H9 (cell line): ENCODE results near the gene KLK11. TPM values are rescaled to one million over a fixed set of nuclear protein-coding genes. Genes with fewer than 3 reads are reported as not detected.

Source experiments
- DNase-seq: peaks from one replicate; pipeline ENCODE4 v3.0.0-alpha.2; 2017
- H2AFZ ChIP-seq: one replicate; pipeline ENCODE4 v1.6.1; 2013; ENCODE audit warnings: mild to moderate bottlenecking, low read length, control low read depth, moderate library complexity
- H2AK5ac ChIP-seq: 2 replicates; pipeline ENCODE4 v1.6.1; 2013; ENCODE audit warnings: low read length, control low read depth, mixed read lengths; ENCODE audit not compliant: insufficient read length
- H2BK120ac ChIP-seq: one replicate; pipeline ENCODE4 v1.6.1; 2013; ENCODE audit warnings: low read depth, mild to moderate bottlenecking, low read length, control low read depth, inconsistent platforms; ENCODE audit not compliant: poor library complexity, severe bottlenecking
- H2BK12ac ChIP-seq: 2 replicates; pipeline ENCODE4 v1.6.1; 2013; ENCODE audit warnings: low read length, control low read depth, mixed read lengths, low read depth; ENCODE audit not compliant: insufficient read length
- H2BK15ac ChIP-seq: 2 replicates; pipeline ENCODE4 v1.6.1; 2013; ENCODE audit warnings: low read depth, low read length, control low read depth
- H2BK20ac ChIP-seq: one replicate; pipeline ENCODE4 v1.6.1; 2013; ENCODE audit warnings: low read depth, mild to moderate bottlenecking, low read length, control low read depth, inconsistent platforms; ENCODE audit not compliant: poor library complexity, severe bottlenecking
- H2BK5ac ChIP-seq: 2 replicates; pipeline ENCODE4 v1.6.1; 2013; ENCODE audit warnings: low read length, control low read depth, mixed read lengths; ENCODE audit not compliant: insufficient read length
- H3K14ac ChIP-seq: 2 replicates; pipeline ENCODE4 v1.6.1; 2013; ENCODE audit warnings: low read length, control low read depth; ENCODE audit not compliant: insufficient read depth
- H3K18ac ChIP-seq: 2 replicates; pipeline ENCODE4 v1.6.1; 2013; ENCODE audit warnings: low read depth, mild to moderate bottlenecking, mixed read lengths, low read length, control low read depth; ENCODE audit not compliant: insufficient read length
- H3K23ac ChIP-seq: 2 replicates; pipeline ENCODE4 v1.6.1; 2013; ENCODE audit warnings: low read length, control low read depth, mixed read lengths, low read depth; ENCODE audit not compliant: insufficient read length
- H3K23me2 ChIP-seq: 2 replicates; pipeline ENCODE4 v1.6.1; 2013; ENCODE audit warnings: low read depth, mild to moderate bottlenecking, mixed read lengths, low read length, control low read depth; ENCODE audit not compliant: insufficient read length, poor library complexity, severe bottlenecking
- H3K27ac ChIP-seq: 2 replicates; pipeline ENCODE4 v1.5.1; 2013; ENCODE audit warnings: low read length, control low read depth, mixed read lengths, low read depth; ENCODE audit not compliant: insufficient read length
- H3K27me3 ChIP-seq: 2 replicates; pipeline ENCODE4 v1.6.1; 2013; ENCODE audit warnings: low read length, control low read depth, inconsistent platforms; ENCODE audit not compliant: insufficient read depth
- H3K4ac ChIP-seq: 2 replicates; pipeline ENCODE4 v1.6.1; 2013; ENCODE audit warnings: low read depth, mild to moderate bottlenecking, control low read depth, inconsistent platforms, low read length, moderate library complexity
- H3K4me1 ChIP-seq: 2 replicates; pipeline ENCODE4 v1.6.1; 2013; ENCODE audit warnings: low read length, control low read depth, inconsistent platforms; ENCODE audit not compliant: insufficient read depth
- H3K4me2 ChIP-seq: 2 replicates; pipeline ENCODE4 v1.6.1; 2013; ENCODE audit warnings: low read length, control low read depth, mixed read lengths; ENCODE audit not compliant: insufficient read length, insufficient read depth
- H3K56ac ChIP-seq: 2 replicates; pipeline ENCODE4 v1.6.1; 2013; ENCODE audit warnings: low read depth, mild to moderate bottlenecking, mixed read lengths, low read length, control low read depth; ENCODE audit not compliant: insufficient read length
- H3K79me1 ChIP-seq: 2 replicates; pipeline ENCODE4 v1.6.1; 2013; ENCODE audit warnings: low read depth, mild to moderate bottlenecking, moderate library complexity, low read length, control low read depth, inconsistent platforms; ENCODE audit not compliant: insufficient read depth, poor library complexity, severe bottlenecking
- H3K79me2 ChIP-seq: 2 replicates; pipeline ENCODE4 v1.6.1; 2013; ENCODE audit warnings: low read length, control low read depth, inconsistent platforms; ENCODE audit not compliant: insufficient read depth
- H3K9ac ChIP-seq: 2 replicates; pipeline ENCODE4 v1.6.1; 2013; ENCODE audit warnings: low read length, control low read depth, mixed read lengths; ENCODE audit not compliant: insufficient read length; ENCODE audit errors: extremely low read depth
- H3K9me3 ChIP-seq: one replicate; pipeline ENCODE4 v1.6.1; 2013; ENCODE audit warnings: low read depth, low read length, inconsistent platforms; ENCODE audit not compliant: control insufficient read depth
- H3T11ph ChIP-seq: one replicate; pipeline ENCODE4 v1.6.1; 2013; ENCODE audit warnings: mild to moderate bottlenecking, low read length, control low read depth, inconsistent platforms
- H4K20me1 ChIP-seq: one replicate; pipeline ENCODE4 v1.6.1; 2013; ENCODE audit not compliant: control insufficient read depth, insufficient read length, insufficient read depth
- H4K5ac ChIP-seq: 2 replicates; pipeline ENCODE4 v1.6.1; 2013; ENCODE audit warnings: low read depth, mild to moderate bottlenecking, mixed read lengths, low read length, control low read depth; ENCODE audit not compliant: insufficient read length
- H4K8ac ChIP-seq: replicated peaks from 2 replicates; pipeline ENCODE4 v1.6.1; 2013; ENCODE audit warnings: low read length, control low read depth, mixed read lengths, low read depth; ENCODE audit not compliant: insufficient read length
- H4K91ac ChIP-seq: 2 replicates; pipeline ENCODE4 v1.6.1; 2013; ENCODE audit warnings: low read depth, mild to moderate bottlenecking, moderate library complexity, mixed read lengths, low read length, control low read depth; ENCODE audit not compliant: insufficient read length
- H3K27ac Mint-ChIP-seq, 3 experiments: 2 replicates in 2 of 3; 3 replicates in 1 of 3; pipeline ENCODE4 v1.8.0; 2020 to 2021; ENCODE audit warnings: mixed read lengths in 3 of 3, mild to moderate bottlenecking in 1 of 3, moderate library complexity in 1 of 3
- H3K27me3 Mint-ChIP-seq: 2 replicates; pipeline ENCODE4 v1.8.0; 2021; ENCODE audit warnings: low read depth, mild to moderate bottlenecking, moderate library complexity, mixed read lengths
- H3K36me3 Mint-ChIP-seq, 3 experiments: 2 replicates in 2 of 3; 3 replicates in 1 of 3; pipeline ENCODE4 v1.8.0; 2020 to 2021; ENCODE audit warnings: low read depth in 3 of 3, mixed read lengths in 3 of 3; ENCODE audit not compliant: insufficient read depth in 1 of 3
- H3K4me1 Mint-ChIP-seq, 2 experiments: 2 replicates each; pipeline ENCODE4 v1.8.0; 2020; ENCODE audit warnings: mixed read lengths in 2 of 2
- H3K4me3 Mint-ChIP-seq, 2 experiments: 2 replicates in 1 of 2; 3 replicates in 1 of 2; pipeline ENCODE4 v1.8.0; 2020 to 2021; ENCODE audit warnings: mild to moderate bottlenecking in 2 of 2, mixed read lengths in 2 of 2, moderate library complexity in 1 of 2
- H3K9me3 Mint-ChIP-seq, 2 experiments: 2 replicates in 1 of 2; 3 replicates in 1 of 2; pipeline ENCODE4 v1.8.0; 2020; ENCODE audit warnings: mild to moderate bottlenecking in 2 of 2, mixed read lengths in 2 of 2, moderate library complexity in 1 of 2
- CTCF ChIP-seq: fragments of 200-600 bp; sonication (generic); conservative IDR thresholded peaks from 3 replicates; pipeline ENCODE4 v1.8.0; 2021; ENCODE audit warnings: antibody characterized with exemption, mild to moderate bottlenecking
- WGBS: extraction: QIAGEN DNeasy Blood & Tissue Kit; methylation state at CpG from one replicate; pipeline ENCODE4 v1.1.7; 2013; ENCODE audit warnings: missing lambda C conversion rate, low lambda C conversion rate, mixed read lengths; ENCODE audit not compliant: insufficient read length; ENCODE audit errors: extremely low coverage; 5-methylcytosine and 5-hydroxymethylcytosine counted together
- total RNA-seq: library from RNA; stranded (reverse); gene quantifications from 2 replicates; pipeline ENCODE4 v1.2.1, GENCODE V29; 2021

KLK11 gene
- total RNA-seq, 1 experiment from 2014 or later = not detected

GRCh38 chr19:50972795-50973376 is 53.5 kb downstream of the KLK11 start:
- Histone ChIP-seq H3K79me1 (no peaks in the 10 kb centered on the region), H2BK15ac (no peak overlapping the region), H3K79me2 (no peaks in the 10 kb centered on the region), H2AFZ (no peak overlapping the region), H2BK20ac (no peak overlapping the region), H3K27me3 (no peaks in the 10 kb centered on the region), H4K8ac (no peak overlapping the region), H3K27ac (no peak overlapping the region), H3K4ac (no peak overlapping the region), H3K18ac (no peak overlapping the region), H3K9ac (no peak overlapping the region), H3K14ac (no peak overlapping the region), H3K56ac (no peak overlapping the region), H2AK5ac (no peak overlapping the region), H3K23ac (no peak overlapping the region), H3K4me2 (no peak overlapping the region), H3K4me1 (peaks cover 4% of the 10 kb centered on the region; the same call in 1 of the 2 replicates), H4K20me1 (no peaks in the 10 kb centered on the region), H4K5ac (no peak overlapping the region), H2BK12ac (no peak overlapping the region), H2BK5ac (no peak overlapping the region), H3K23me2 (no peaks in the 10 kb centered on the region), H3K9me3 (no peaks in the 10 kb centered on the region), H3T11ph (no peak overlapping the region), H2BK120ac (no peak overlapping the region), H4K91ac (no peak overlapping the region)
- peaks cover 2% of the 10 kb centered on the region for H3K27me3 Mint-ChIP-seq
- DNase-seq = no peak
- no peak overlapping the region for H3K27ac Mint-ChIP-seq
- no CpG with 5 or more reads among the region's 9 CpGs for WGBS
- TF ChIP-seq CTCF = no peak
- H3K4me3 Mint-ChIP-seq = no peak overlapping the region
- H3K36me3 Mint-ChIP-seq = no peaks in the 10 kb centered on the region
- peaks cover 28 to 56% of the 10 kb centered on the region in 2 experiments for H3K4me1 Mint-ChIP-seq
- no peaks in the 10 kb centered on the region for H3K9me3 Mint-ChIP-seq

Other genes starting within 250 kb of the KLK11 start
- not detected in 2 replicates for gene ACP4, start 236.2 kb downstream of the KLK11 start, total RNA-seq
- 2.1 and 2.3 TPM in 2 replicates for gene KLK1, start 202.8 kb downstream of the KLK11 start, total RNA-seq
- gene KLK15, start 193.0 kb downstream of the KLK11 start, total RNA-seq = not detected in 2 replicates
- not detected in 2 replicates for gene KLK3, start 171.7 kb downstream of the KLK11 start, total RNA-seq
- gene KLK2, start 153.2 kb downstream of the KLK11 start, total RNA-seq = not detected in 2 replicates
- 0.48 TPM in 1 of 2 replicates, not detected in the other for gene KLK4, start 115.2 kb downstream of the KLK11 start, total RNA-seq
- gene KLK5, start 73.6 kb downstream of the KLK11 start, total RNA-seq = not detected in 2 replicates
- gene KLK6, start 57.0 kb downstream of the KLK11 start, total RNA-seq = 2.6 and 3.4 TPM in 2 replicates
- gene KLK7, start 42.7 kb downstream of the KLK11 start, total RNA-seq = 0.13 and 0.52 TPM in 2 replicates
- gene KLK8, start 25.0 kb downstream of the KLK11 start, total RNA-seq = 2.7 and 2.9 TPM in 2 replicates
- gene KLK10, start 6.9 kb downstream of the KLK11 start, total RNA-seq = 1.3 and 1.4 TPM in 2 replicates
- not detected in 2 replicates for gene KLK12, start 8.4 kb upstream of the KLK11 start, total RNA-seq
- 3.0 and 4.2 TPM in 2 replicates for gene KLK13, start 38.5 kb upstream of the KLK11 start, total RNA-seq
- gene KLK14, start 56.3 kb upstream of the KLK11 start, total RNA-seq = 0.26 and 0.46 TPM in 2 replicates
- gene CTU1, start 81.8 kb upstream of the KLK11 start, total RNA-seq = 8.0 and 8.8 TPM in 2 replicates
- gene SIGLEC9, start 98.3 kb upstream of the KLK11 start, total RNA-seq = not detected in 2 replicates
- not detected in 2 replicates for gene SIGLEC7, start 115.7 kb upstream of the KLK11 start, total RNA-seq
- 0.09 and 0.35 TPM in 2 replicates for gene CD33, start 198.5 kb upstream of the KLK11 start, total RNA-seq
- not detected in 2 replicates for gene SIGLECL1, start 224.5 kb upstream of the KLK11 start, total RNA-seq